GM12878 (cell line): ENCODE measurements around the gene SBK2. TPM values are rescaled to one million over a fixed set of nuclear protein-coding genes. Genes with fewer than 3 reads are reported as not detected.

ENCODE experiments used
- ATAC-seq: fragments of 200-7000 bp; cut with Tn5 transposase; 3 replicates; pipeline ENCODE4 v1.9.1; 2020; ENCODE audit warnings: mild to moderate bottlenecking, moderate library complexity
- BruUV-seq: library from RNA; stranded (reverse); fragments of 400-500 nt; replicated peaks from 2 replicates; lab custom pipeline; 2021; lab: Mats Ljungman, UMichigan
- CTCF ChIA-PET: fragments of 300-600 bp; sonication (Branson Sonifier 250); formaldehyde crosslinking; extraction: SDS; loops from one replicate; lab custom pipeline; 2021; ENCODE audit warnings: inconsistent platforms; lab: Yijun Ruan, JAX
- POLR2A ChIA-PET: fragments of 350-600 bp; formaldehyde crosslinking; extraction: SDS; loops from one replicate; lab custom pipeline; 2021; ENCODE audit warnings: inconsistent platforms; lab: Charles Lee
- RAD21 ChIA-PET: fragments of 300-600 bp; sonication (Branson Sonifier 250); formaldehyde crosslinking; loops from one replicate; lab custom pipeline; 2023; ENCODE audit warnings: antibody characterized with exemption; ENCODE audit not compliant: unreplicated experiment; lab: Charles Lee
- SMC1A ChIA-PET: fragments of 300-600 bp; sonication (Branson Sonifier 250); formaldehyde crosslinking; loops from one replicate; lab custom pipeline; 2023; ENCODE audit not compliant: unreplicated experiment, uncharacterized antibody; lab: Charles Lee
- DNase-seq: peaks from one replicate; pipeline ENCODE4 v3.0.0-alpha.2; 2011; ENCODE audit warnings: low read depth, low spot score
- FAIRE-seq: peaks from 3 replicates; lab custom pipeline; 2011; peaks lifted over from hg19 to GRCh38; lab: Jason Lieb, UNC
- H2AFZ ChIP-seq: 2 replicates; pipeline ENCODE4 v1.6.0; 2011; ENCODE audit warnings: low read depth, low read length, control low read depth; ENCODE audit not compliant: control insufficient read depth
- H3K27ac ChIP-seq: 2 replicates; pipeline ENCODE4 v1.5.1; 2011; ENCODE audit warnings: control low read depth; ENCODE audit not compliant: control insufficient read depth, insufficient read depth
- H3K27me3 ChIP-seq, 2 experiments: replicated peaks in 1 of 2; 2 replicates each; pipeline versions ENCODE4 v1.6.0 to v1.6.1; 2011; ENCODE audit warnings: low read length in 1 of 2; ENCODE audit not compliant: control insufficient read depth in 2 of 2, insufficient read depth in 2 of 2
- H3K36me3 ChIP-seq, 2 experiments: 2 replicates each; pipeline ENCODE4 v1.5.1; 2011; ENCODE audit warnings: low read length in 1 of 2; ENCODE audit not compliant: control insufficient read depth in 2 of 2, insufficient read depth in 2 of 2
- H3K4me1 ChIP-seq: 2 replicates; pipeline ENCODE4 v1.6.1; 2011; ENCODE audit warnings: mild to moderate bottlenecking, low read length, moderate library complexity, mixed read lengths; ENCODE audit not compliant: control insufficient read depth, insufficient read depth
- H3K4me2 ChIP-seq: 2 replicates; pipeline ENCODE4 v1.6.0; 2011; ENCODE audit warnings: control low read depth; ENCODE audit not compliant: control insufficient read depth, insufficient read depth
- H3K4me3 ChIP-seq: fragments of 200-600 bp; sonication (generic); 2 replicates; pipeline ENCODE4 v1.5.1; 2016
- H3K79me2 ChIP-seq: 2 replicates; pipeline ENCODE4 v1.6.0; 2011; ENCODE audit warnings: low read length; ENCODE audit not compliant: control insufficient read depth, insufficient read depth
- H3K9ac ChIP-seq: 2 replicates; pipeline ENCODE4 v1.8.0; 2011; ENCODE audit warnings: low read length, control low read depth, mixed read lengths; ENCODE audit not compliant: control insufficient read depth, insufficient read depth
- H3K9me3 ChIP-seq: replicated peaks from 3 replicates; pipeline ENCODE4 v1.5.1; 2011; ENCODE audit warnings: mild to moderate bottlenecking, low read length; ENCODE audit not compliant: control insufficient read depth, insufficient read depth
- H4K20me1 ChIP-seq: 2 replicates; pipeline ENCODE4 v1.6.0; 2011; ENCODE audit not compliant: control insufficient read depth, insufficient read depth
- CHD4 ChIP-seq: fragments of 200-600 bp; sonication (generic); IDR thresholded peaks from 2 replicates; pipeline ENCODE4 v1.6.1; 2016; ENCODE audit warnings: mild to moderate bottlenecking
- CUX1 ChIP-seq: IDR thresholded peaks from 2 replicates; pipeline ENCODE4 v1.6.1; 2012; ENCODE audit warnings: improper control_type of control experiment, low read depth, low read length; ENCODE audit not compliant: insufficient replicate concordance
- HSF1 ChIP-seq: fragments of 150-350 bp; IDR thresholded peaks from 2 replicates; pipeline ENCODE4 v1.6.1; 2014; ENCODE audit warnings: mild to moderate bottlenecking, low read depth, low read length
- MYB ChIP-seq: fragments of 150-350 bp; IDR thresholded peaks from 2 replicates; pipeline ENCODE4 v1.6.1; 2014; ENCODE audit warnings: mild to moderate bottlenecking, low read depth, low read length, borderline replicate concordance
- NFYB ChIP-seq: IDR thresholded peaks from 2 replicates; pipeline ENCODE4 v1.6.1; 2011; ENCODE audit warnings: low read depth, mild to moderate bottlenecking, low read length, improper control_type of control experiment, moderate library complexity; ENCODE audit not compliant: insufficient read depth
- PML ChIP-seq: IDR thresholded peaks from 2 replicates; pipeline ENCODE4 v1.6.1; 2012; ENCODE audit warnings: low read length, inconsistent platforms
- RFX5 ChIP-seq: IDR thresholded peaks from 2 replicates; pipeline ENCODE4 v1.6.1; 2011; ENCODE audit warnings: low read depth, low read length, improper control_type of control experiment
- SREBF1 ChIP-seq: IDR thresholded peaks from 2 replicates; pipeline ENCODE4 v1.6.1; 2012; ENCODE audit warnings: mild to moderate bottlenecking, low read length
- STAT3 ChIP-seq: IDR thresholded peaks from 2 replicates; pipeline ENCODE4 v1.6.1; 2011; ENCODE audit warnings: low read depth, low read length, improper control_type of control experiment
- SUZ12 ChIP-seq: fragments of 200-600 bp; sonication (generic); IDR thresholded peaks from one replicate; pipeline ENCODE4 v1.6.1; 2018; ENCODE audit warnings: antibody characterized with exemption, mild to moderate bottlenecking; ENCODE audit not compliant: unreplicated experiment
- TARDBP ChIP-seq: IDR thresholded peaks from 2 replicates; pipeline ENCODE4 v1.6.1; 2016; ENCODE audit warnings: borderline replicate concordance
- ZNF207 ChIP-seq: fragments of 450-650 bp; IDR thresholded peaks from 2 replicates; pipeline ENCODE4 v1.6.1; 2014; ENCODE audit warnings: antibody characterized with exemption, mild to moderate bottlenecking, borderline replicate concordance
- ZNF274 ChIP-seq: IDR thresholded peaks from one replicate; pipeline ENCODE4 v1.8.0; 2011; ENCODE audit not compliant: insufficient read length, insufficient read depth
- WGBS: methylation state at CpG from one replicate; pipeline ENCODE4 v1.1.6; 2016; ENCODE audit warnings: low lambda C conversion rate; ENCODE audit not compliant: insufficient replicate concordance, insufficient coverage; ENCODE audit errors: missing lambda C conversion rate; 5-methylcytosine and 5-hydroxymethylcytosine counted together
- in situ Hi-C: fragments of 300-500 bp; cut with MboI; formaldehyde crosslinking; loops from 9 replicates; pipeline ENCODE4 v1.14.3; 2018; ENCODE audit warnings: mixed read lengths
- intact Hi-C: fragments of 100-400 bp; cut with micrococcal nuclease; formaldehyde crosslinking; loops from one replicate; pipeline ENCODE4 v1.14.2; 2022; ENCODE audit not compliant: unreplicated experiment
- polyA plus RNA-seq, 11 experiments: library from polyadenylated mRNA; depleted of rRNA in 4 of 11; unstranded in 6 of 11; stranded (reverse) in 5 of 11; fragments of >200 nt; fragmentation: Nextera tagmentation in 4 of 11; fragmentation: Illumina TruSeq in 1 of 11; extraction: Ambion mirVana in 4 of 11; extraction: Trizol in 1 of 11; gene quantifications; 1 replicate in 1 of 11; 2 replicates in 10 of 11; pipeline versions ENCODE4 v1.2.1 to v1.2.3, GENCODE V29; 2011 to 2016; ENCODE audit warnings: inconsistent platforms in 2 of 11, missing spikeins in 2 of 11, low read depth in 1 of 11
- total RNA-seq, 4 experiments: library from RNA; depleted of rRNA in 3 of 4; stranded (reverse); fragments of >200 nt in 3 of 4; fragmentation: Illumina TruSeq in 1 of 4; extraction: Trizol in 1 of 4; gene quantifications; 2 replicates each; pipeline versions ENCODE4 v1.2.1 to v1.2.3, GENCODE V29; 2013 to 2021
- TF ChIP-seq, protein P1 (sequence below): fragments of 450-650 bp; IDR thresholded peaks from 2 replicates; pipeline ENCODE4 v1.6.1; 2017; ENCODE audit warnings: low read depth, mild to moderate bottlenecking, moderate library complexity
- TF ChIP-seq, protein P2 (sequence below): fragments of 450-650 bp; IDR thresholded peaks from 2 replicates; pipeline ENCODE4 v1.6.1; 2018; ENCODE audit warnings: mild to moderate bottlenecking, low read depth, moderate library complexity; ENCODE audit not compliant: partially characterized antibody

The SBK2 gene
- total and polyA plus RNA-seq, 10 of the 15 experiments (the other 5 are each of a cell fraction or from before 2014, with no cell fraction given): not detected

GRCh38 chr19:55544014-55544413, 7.1 kb upstream of the SBK2 start:
- Histone ChIP-seq H3K9me3 (no peaks in the 10 kb centered on the region), H4K20me1 (no peaks in the 10 kb centered on the region), H3K79me2 (no peaks in the 10 kb centered on the region), H3K9ac (no peak overlapping the region), H2AFZ (no peak overlapping the region), H3K27ac (no peak overlapping the region), H3K36me3 (no peaks in the 10 kb centered on the region), H3K4me2 (no peak overlapping the region), H3K4me3 (no peak overlapping the region), H3K4me1 (no peaks in the 10 kb centered on the region), H3K27me3 (peaks cover 0 to 1% of the 10 kb centered on the region in 2 experiments; a peak in 2 of 4 replicates)
- intact Hi-C loops (no loop called here), in situ Hi-C loops (no loop called here)
- RAD21 ChIA-PET: no interaction called here
- FAIRE-seq: no peak
- ATAC-seq: no peak
- no TSS peak for BruUV-seq
- SMC1A ChIA-PET: no interaction called here
- no peak for DNase-seq
- CTCF ChIA-PET: no interaction called here
- WGBS: 37% methylated on average over 15 of the region's 15 CpGs
- POLR2A ChIA-PET: no interaction called here
- no peak for TF ChIP-seq ZNF274
- no peak for TF ChIP-seq MYB
- no peak for TF ChIP-seq SREBF1
- TF ChIP-seq CHD4: no peak
- TF ChIP-seq RFX5: no peak
- TF ChIP-seq, protein P1, sequence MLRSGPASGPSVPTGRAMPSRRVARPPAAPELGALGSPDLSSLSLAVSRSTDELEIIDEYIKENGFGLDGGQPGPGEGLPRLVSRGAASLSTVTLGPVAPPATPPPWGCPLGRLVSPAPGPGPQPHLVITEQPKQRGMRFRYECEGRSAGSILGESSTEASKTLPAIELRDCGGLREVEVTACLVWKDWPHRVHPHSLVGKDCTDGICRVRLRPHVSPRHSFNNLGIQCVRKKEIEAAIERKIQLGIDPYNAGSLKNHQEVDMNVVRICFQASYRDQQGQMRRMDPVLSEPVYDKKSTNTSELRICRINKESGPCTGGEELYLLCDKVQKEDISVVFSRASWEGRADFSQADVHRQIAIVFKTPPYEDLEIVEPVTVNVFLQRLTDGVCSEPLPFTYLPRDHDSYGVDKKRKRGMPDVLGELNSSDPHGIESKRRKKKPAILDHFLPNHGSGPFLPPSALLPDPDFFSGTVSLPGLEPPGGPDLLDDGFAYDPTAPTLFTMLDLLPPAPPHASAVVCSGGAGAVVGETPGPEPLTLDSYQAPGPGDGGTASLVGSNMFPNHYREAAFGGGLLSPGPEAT: no peak
- TF ChIP-seq PML: no peak
- TF ChIP-seq CUX1: no peak
- TF ChIP-seq TARDBP: no peak
- TF ChIP-seq, protein P2, sequence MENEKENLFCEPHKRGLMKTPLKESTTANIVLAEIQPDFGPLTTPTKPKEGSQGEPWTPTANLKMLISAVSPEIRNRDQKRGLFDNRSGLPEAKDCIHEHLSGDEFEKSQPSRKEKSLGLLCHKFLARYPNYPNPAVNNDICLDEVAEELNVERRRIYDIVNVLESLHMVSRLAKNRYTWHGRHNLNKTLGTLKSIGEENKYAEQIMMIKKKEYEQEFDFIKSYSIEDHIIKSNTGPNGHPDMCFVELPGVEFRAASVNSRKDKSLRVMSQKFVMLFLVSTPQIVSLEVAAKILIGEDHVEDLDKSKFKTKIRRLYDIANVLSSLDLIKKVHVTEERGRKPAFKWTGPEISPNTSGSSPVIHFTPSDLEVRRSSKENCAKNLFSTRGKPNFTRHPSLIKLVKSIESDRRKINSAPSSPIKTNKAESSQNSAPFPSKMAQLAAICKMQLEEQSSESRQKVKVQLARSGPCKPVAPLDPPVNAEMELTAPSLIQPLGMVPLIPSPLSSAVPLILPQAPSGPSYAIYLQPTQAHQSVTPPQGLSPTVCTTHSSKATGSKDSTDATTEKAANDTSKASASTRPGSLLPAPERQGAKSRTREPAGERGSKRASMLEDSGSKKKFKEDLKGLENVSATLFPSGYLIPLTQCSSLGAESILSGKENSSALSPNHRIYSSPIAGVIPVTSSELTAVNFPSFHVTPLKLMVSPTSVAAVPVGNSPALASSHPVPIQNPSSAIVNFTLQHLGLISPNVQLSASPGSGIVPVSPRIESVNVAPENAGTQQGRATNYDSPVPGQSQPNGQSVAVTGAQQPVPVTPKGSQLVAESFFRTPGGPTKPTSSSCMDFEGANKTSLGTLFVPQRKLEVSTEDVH: no peak
- TF ChIP-seq NFYB: no peak
- no peak for TF ChIP-seq HSF1
- TF ChIP-seq ZNF207: no peak
- TF ChIP-seq SUZ12: no peak
- no peak for TF ChIP-seq STAT3
